ENCODE measurements around the gene ST8SIA2.

Gene ST8SIA2, protein sequence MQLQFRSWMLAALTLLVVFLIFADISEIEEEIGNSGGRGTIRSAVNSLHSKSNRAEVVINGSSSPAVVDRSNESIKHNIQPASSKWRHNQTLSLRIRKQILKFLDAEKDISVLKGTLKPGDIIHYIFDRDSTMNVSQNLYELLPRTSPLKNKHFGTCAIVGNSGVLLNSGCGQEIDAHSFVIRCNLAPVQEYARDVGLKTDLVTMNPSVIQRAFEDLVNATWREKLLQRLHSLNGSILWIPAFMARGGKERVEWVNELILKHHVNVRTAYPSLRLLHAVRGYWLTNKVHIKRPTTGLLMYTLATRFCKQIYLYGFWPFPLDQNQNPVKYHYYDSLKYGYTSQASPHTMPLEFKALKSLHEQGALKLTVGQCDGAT

DNA sequence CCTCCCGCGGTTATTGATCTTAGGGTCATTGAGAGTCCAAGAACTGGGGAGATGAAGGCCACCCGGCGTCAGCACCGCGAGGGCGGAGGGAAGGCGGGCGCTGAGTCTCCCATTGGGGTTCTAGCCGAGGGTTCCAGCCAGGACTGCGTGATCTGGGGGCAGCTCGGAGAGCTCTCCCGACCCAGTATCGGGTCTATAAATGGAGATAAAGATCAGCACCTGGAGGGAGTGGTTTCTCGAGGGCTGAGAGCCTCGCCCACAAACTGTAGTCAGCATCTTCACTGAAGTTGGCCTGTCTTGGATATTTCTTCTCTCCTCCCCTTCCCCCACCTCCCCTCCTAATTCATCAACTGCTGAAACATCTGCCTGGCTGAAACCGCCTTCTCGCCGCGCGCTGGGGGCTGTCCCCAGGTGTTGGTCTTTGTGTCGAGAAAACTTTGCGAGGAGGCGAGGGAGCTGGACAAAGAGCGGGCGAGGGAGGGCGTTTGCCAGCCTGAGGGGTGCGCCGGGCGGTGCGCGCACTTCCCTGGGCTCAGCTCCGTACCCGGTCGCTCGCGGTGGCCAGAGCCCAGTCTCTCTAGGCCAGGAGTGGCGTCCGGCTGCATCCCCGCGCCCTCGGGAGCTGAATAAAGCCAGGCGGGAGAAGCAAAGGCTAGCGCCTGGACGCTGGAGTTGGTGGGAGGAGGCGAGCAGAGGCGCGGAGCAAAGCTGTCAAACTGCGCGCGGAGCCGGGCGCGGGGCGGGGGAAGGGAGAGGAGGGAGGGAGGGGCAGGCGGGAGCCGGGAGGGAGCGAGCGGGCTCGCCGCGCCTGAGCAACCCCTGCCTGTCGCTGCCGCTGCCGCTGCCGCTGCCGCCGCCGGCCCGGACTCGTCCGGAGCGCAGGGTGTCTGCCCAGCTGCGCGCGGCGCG lies at the start of gene ST8SIA2:
Gene ST8SIA2, plus strand, starts transcription at position 811 of the 909 bp plus-strand sequence. CDS start 184 bp downstream, outside the sequence.
- DNase-seq (ENCODE audit: low spot score): peak; percentile 74

DNA sequence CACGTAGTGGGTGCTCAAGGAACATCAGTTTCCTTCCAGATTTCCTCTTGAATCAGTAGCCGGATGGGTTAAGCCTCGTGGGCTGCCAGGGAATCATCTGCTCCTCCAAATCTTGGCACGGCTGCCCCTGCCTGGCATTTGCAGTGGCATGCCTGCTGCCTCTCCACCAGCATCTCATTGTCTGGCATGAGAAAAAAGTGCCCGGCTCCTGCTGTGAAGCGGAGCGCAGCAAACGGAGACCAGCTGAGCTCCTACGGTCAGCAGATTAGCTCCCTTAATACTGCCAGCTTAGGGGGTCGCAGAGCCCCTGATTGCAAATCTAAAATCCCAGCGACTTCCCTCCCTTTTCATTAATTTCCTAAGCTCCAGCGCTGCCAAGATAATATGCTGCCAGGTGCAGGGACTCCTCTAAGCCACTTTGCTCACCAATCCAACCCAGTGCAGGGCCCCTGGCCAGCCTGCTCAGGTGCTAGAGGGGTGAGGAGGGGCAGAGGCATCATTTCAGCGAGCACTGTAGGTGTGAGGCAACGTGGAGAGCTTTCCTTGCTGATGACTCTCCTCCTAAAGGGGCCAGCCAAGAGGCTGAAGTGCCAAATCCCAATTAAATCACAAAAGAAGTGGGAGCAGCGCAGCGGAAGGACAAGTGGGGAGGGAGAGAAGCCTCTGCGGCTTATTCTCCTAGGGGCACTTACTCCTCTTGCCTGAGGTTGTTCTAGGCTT lies 49.6 kb upstream of the ST8SIA2 start:
- peak; percentile 56 for DNase-seq (ENCODE audit: low spot score)

DNA sequence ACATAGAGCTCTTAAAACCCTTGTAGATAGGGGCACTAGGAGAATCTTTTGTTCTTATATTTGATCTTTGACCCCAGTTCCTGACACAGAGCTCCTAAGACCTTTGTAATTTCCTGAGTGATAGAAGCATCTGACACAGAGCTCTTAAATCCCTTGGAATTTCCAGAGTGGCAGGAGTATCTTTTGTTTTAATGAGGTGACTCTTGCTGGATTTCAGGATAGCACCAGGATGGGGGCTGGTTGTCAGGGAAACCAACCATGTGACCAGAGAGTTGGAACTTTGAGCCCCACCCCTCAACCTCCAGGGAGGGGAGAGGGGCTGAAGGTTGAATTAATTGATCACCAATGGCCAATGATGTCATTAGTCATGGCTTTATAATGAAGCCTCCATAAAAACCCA lies 47.6 kb upstream of the ST8SIA2 start:
- DNase-seq (ENCODE audit: low spot score): no peak

DNA sequence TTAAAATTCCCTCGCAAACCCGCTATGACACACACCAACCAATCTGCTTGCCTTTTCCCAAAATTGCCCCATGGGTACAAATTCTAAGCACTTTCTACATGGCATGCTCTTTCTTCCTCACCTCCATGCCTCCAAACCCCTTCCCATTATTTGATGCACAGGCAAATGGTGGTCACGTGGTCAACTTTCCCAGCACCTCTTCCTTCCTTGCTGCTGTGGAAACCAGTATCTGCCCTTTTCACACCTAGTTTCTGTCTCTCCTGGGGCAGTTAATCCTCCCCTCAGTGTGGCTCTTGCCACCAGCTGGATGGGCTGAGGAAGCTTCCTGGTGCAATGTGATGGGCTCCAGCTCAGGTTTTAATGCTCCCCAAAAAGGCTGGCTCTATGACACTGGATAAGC lies 38.4 kb upstream of the ST8SIA2 start:
- DNase-seq (ENCODE audit: low spot score): no peak

DNA sequence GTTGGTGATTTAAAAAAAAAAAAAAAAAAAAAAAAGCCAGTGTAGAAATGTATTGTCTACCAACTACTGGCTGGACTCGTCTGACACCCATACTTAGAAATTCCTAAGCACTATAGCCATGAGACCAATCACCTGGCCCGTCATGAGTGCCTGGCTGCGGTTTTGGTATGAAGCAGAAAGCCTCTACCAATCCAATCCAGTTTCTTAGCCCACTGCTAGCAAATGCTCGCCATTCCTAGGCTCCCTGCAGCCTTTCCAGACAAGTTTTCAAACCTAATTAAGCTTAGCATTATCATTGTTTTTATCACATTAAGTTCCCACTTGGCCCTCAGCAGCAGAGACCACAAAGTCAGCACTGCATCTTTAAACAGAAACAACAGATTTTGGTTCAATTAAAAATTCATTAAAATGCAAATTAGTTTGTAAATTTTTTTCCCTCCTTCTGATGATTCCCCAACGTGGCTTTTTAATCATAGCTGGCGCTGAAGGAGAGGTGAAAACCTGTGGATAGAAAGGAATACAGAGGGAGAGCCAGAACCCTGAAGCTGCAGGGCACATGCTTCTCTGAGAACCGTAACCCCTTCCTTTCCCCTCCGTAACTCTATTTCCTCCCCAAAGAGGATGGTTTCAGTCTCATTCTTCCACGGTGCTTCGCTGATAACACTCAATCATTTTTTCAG lies 32.2 kb upstream of the ST8SIA2 start:
- DNase-seq (ENCODE audit: low spot score): no peak

DNA sequence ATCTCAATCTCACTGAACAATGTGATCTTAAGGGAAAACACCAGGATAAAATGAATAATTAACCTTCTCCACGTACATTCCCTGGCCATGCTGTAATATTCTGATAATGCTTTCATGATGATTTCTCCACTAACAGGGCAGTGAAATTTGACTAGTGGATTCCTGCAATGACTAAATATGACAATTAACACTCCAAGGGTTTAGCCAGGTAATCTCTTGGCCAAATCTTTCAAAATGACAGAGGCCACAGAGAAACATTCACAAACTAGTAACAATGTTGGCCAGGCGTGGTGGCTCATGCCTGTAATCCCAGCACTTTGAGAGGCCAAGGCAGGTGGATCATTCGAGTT lies 31.7 kb upstream of the ST8SIA2 start:
- DNase-seq (ENCODE audit: low spot score): no peak

DNA sequence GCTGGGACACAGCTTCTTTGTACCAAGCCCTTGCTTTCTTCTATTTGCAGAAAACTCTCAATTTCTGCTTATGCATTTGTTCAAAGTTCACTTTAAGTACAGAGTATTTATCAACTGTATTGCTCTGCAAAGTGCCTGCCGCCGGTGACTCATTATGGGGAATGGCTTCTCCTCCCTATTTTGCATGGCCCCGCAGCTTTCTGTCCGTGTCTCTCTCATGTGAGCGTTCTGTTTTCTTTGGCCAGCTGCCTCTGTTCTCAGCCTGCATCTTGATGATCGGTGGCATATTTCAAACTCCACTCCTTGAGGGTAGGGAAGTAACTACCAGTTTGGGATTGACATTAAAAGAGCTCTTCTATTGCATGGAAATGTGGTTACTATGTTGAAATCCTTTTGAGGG lies 28.6 kb upstream of the ST8SIA2 start:
- no peak for DNase-seq (ENCODE audit: low spot score)

DNA sequence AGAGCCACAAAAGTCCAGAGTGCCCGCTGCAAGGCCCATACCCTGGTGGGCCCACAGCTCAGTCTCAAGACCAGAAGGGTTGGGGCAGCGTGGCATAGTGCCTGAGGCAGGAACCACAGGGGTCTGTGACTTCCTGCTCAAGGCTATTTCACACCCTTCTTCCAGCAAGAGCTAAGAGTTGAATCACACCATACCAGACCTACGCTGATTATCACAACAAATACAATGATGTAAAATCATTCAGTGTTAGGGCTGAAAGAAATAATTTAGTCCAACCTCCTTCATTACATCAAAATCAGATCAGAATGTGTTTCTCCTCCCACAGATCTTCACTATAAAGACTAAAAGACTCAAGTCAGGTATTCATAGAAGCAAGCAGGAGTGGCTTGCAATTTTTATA lies 27.8 kb upstream of the ST8SIA2 start:
- no peak for DNase-seq (ENCODE audit: low spot score)

DNA sequence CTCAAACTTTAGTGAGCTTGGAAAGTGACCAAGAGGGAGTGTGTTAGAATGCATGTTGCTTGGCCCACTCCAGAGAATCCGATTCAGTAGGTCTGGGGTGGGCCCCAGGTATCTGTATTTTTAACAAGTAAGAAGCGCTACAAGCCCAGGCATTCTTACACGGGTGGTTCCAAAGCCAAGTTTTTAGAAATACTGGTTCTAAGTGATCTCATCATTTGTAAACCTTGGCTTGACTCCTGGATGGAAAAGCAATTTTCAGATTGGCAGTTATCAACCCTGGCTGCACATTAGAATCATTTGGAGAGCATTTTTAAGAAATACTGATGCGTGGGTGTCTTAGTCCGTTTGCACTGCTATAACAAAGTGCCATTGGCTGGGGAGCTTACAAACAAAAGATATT lies 27.3 kb upstream of the ST8SIA2 start:
- DNase-seq (ENCODE audit: low spot score): no peak

DNA sequence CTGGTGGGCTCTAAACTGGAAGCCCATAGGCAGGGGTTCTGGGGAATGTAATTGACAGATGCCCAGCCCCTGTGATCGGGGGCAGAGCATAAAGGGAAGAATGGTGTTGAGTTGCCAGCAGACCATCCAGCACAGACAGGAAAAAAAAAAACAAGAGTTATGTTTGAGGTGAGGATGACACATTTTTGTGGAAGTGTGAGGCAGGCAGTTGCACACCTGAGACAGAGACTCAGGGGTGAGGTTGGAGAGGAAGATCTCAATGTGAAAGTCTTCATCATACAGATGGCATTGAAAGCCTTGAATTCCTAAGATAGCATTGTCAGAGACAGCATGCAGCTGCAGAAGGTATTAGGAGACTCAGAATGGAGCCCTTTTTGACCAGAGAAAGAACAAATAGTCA lies 18.6 kb upstream of the ST8SIA2 start:
- DNase-seq (ENCODE audit: low spot score): no peak

DNA sequence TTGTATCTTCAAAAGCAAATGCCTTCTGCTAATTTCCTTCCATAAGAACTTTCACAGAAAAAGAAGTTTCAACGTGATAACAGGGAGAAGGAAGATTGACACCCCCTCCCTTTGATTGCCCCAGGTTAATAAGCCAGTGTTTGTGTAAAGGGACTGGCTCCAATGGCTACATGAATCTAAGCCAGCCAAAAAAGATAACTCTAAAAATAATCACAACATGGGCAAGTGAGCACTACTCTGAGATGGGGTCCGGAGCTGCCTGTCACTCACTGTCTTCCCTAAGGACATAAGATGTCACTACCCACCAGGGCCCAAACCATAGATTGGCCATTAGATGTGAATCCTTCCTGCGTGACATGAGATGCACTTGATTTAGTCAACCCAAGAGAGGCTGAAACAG lies 17.6 kb upstream of the ST8SIA2 start:
- DNase-seq (ENCODE audit: low spot score): no peak

DNA sequence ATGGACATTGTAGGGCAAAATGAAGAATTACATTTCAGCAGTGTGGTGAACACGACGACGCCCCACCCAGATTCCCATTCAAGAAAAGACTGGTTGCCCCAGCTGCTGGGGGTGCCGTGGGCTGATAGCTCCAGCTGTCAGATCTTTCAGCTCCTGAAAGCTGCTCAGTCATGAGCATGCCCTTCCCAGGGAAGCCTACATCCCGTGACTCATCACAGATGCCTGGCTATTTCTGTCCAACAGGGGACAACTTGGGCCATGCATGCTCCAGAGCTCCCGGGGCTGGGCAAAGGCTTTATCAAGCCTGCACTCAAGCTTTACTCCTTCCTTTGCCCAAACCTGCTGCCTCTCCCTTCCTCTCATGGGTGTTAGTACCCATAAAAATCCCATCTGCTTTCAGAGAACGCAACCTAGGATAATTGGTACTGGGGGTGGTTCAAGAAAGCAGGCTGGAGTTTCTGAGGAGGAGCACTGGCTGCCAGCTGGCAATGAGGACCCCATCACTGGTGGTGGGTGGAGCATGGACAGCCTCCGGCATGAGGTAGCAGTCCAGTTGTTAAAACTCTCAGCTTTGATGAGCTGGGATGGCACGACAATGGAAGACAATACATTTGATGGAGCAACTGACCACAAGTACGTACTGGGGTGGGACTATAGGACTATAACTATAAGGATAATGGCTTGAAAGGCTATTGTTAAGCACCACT lies 16.4 kb upstream of the ST8SIA2 start:
- DNase-seq (ENCODE audit: low spot score): no peak

DNA sequence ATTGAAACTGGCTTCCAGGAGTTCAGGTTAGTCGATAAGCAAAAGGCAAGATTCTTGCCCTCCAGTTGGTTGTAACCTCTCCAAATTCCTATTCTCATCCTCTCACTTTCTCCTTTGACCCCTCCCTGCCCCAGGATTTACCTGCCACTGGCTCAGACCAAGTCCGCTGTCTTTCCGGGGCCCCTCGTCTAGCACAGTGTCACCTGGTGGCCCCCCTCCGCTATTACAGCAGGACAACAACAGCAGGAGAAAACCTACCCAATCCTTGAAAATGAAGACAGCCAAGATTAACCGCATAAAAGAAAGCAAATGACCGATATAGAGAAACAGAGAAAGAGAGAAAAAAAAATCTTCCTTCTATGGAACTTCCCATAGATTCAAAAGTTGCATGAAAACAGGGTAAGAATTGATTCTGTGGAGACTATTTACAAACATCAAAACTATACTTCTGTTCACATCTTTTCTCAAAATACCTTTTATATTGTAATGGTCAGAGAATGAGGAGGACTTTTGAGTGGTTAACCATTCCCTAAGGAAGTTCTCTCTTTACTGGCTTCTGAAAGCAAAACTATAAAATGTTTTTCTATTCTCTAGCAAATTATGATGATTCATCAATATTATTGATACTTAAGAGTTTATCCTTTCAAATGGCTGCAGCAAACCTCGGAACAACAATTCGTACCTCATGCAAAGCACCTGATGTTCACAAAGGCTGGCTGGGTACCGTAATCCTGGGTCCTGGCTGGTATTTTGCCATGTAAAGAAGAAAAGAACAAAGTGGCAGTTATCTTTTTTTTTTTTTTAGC lies 10.0 kb upstream of the ST8SIA2 start:
- DNase-seq (ENCODE audit: low spot score): peak; percentile 61

DNA sequence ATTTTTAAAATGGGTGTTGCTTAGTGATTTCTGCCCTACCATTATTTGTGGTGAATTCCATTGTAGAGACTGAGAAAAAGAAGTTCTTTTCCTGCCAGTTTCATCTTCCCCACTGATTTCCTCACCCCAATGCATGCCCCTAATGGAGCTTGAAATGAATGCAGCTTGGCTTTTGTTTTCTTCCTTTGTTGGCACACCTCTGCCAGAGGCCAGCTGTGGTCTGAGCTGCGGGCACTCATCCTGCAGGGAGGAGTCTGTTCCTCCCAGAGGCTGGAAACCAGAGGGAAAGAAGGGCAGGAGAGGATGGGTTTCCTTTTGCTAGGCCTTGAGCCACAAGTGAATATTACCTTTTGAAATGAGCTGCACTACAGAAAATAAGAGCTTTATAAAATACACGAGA lies 9.3 kb upstream of the ST8SIA2 start:
- DNase-seq (ENCODE audit: low spot score): no peak

DNA sequence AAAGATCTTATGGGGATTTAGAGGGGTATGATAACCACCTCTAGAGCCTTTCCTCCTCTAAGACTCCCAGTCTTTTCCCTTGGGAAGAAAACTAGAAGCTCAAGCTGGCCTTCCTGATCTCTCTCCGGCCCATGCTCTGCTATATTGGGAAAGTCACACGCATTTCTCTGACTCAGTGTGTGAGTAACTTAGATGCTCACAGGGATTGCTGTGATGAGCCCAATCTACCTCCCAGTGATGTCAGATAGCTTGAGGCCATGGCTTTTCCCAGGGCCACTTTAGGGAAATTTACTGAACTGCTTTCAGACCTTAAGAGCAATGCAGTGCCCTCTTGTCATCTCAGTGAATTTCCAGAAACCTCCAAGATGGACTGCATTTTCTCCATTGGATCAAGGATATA lies 8.6 kb upstream of the ST8SIA2 start:
- no peak for DNase-seq (ENCODE audit: low spot score)

DNA sequence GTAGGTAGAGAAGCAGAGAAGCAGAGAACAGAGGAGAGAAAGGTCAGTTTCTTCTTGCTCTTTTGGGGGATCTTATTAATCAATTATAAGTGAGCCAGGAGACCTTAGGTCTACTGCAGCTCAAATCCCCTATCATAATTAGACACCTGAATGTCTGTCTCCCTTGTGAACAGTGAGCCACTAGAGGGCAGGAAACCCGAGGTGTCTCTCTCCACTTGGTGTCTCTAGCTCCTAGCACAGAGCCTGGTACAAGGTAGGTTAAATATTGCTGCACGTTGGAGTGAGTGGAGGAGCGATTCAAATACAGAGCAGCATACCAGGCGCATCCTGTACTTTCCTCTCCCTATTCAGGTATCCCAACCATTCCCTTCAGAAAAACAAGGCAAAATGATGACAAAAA lies 2.0 kb upstream of the ST8SIA2 start:
- no peak for DNase-seq (ENCODE audit: low spot score)

DNA sequence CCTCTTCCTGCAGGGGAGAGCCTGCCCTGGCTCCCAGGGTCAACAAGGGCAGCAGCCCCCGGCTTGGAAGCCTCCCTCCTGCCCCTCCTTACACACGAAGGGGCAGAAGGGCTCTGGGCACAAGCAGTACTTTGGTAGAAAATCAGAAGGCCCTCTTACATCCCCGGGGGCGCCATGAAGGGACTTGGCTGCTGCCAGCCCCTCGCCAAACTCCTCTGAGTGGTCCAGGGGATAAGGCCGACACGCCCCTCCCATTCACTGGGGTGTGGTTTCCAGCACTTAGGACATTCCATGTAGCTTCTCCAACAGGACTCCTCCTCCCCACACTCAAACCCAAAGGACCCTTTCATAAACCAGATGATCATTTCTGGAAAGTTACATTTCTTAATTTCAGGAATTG lies 1.2 kb upstream of the ST8SIA2 start:
- no peak for DNase-seq (ENCODE audit: low spot score)

DNA sequence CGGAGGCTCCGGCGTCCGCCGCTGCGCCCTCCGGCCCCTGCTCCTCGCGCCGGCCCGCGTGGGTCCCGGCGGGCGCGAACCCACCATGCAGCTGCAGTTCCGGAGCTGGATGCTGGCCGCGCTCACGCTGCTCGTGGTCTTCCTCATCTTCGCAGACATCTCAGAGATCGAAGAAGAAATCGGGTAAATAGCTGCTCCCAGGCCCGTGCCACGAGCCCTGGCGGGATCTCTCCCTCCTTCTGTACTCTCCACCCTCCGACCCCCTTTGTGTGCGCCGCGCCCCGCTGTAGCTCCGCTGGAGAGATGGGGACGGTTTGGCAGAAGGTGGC lies 263 bp downstream of the ST8SIA2 start:
- no peak for DNase-seq (ENCODE audit: low spot score)

DNA sequence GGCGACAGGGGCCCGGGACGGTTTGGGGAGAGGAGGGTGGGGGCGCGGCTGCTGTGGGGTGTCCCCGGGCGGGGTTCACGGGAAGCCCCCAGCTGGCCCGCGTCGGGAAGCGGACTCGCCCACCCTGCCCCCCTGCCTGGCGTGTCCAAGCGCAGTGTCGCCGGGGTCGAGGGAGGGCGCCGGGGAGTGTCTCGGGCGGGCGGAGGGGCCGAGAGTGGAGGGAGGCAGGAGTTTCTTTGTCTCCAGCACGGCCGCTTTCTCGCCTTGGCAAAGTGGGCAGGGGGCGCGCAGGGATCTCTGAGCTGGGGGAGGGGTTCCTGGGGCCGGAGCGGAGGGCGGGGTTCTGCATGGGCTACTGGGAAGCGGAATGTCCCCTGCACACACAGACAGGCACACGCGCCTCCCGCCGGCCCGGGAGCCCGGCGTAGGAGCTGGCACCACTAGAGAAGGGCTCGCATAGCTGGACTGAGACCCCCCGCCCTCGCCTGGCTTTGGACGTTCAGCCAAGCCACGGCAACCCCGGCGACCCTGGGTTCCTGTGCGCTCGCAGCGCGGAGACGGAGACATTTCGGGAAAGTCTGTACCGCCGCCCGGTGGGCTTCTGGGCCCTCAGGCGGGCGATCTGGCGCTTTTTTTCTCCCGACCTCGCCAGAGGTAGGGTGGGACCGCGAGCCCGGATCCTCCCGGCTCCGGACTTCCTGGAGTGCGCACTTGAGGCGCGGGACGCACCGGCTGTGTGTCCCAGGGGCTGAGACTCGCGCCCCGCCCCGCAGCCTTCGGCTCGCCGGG lies 822 bp downstream of the ST8SIA2 start:
- DNase-seq (ENCODE audit: low spot score): peak; percentile 52

DNA sequence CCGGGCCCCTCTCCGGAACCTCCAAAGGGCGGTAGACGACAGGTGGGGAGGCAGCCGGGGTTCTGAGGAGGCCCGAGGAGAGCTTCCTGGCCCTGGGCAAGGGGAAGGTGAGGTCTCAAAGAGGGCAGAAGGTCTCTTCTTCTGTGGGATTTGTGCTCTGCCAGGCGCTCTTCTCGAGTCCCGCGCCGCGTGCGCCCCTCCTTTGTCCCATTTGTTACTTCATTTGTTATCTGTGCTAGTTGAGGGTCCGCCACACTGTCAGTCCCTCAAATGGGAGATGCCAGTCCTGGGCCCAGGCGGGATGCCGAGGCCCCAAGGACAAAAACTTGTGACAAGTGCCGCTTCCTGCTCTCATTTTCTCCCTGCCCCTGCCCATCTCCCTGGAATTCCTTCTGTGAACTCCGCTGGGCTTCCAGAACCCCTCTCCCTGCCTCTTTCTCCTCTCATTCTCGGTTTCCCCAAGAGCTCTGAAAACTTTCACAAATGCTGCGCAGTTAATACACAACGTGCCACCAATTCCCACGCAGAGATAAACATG lies 1.5 kb downstream of the ST8SIA2 start:
- DNase-seq (ENCODE audit: low spot score): no peak
